Kidney epithelial cell (primary cell): ENCODE results near the gene TBC1D10A. TPM values are rescaled to one million over a fixed set of nuclear protein-coding genes. Genes with fewer than 3 reads are reported as not detected.

Source experiments
- DNase-seq: peaks from one replicate; pipeline ENCODE4 v3.0.0-alpha.2; 2010; ENCODE audit warnings: low read depth
- H3K27me3 ChIP-seq: 2 replicates; pipeline ENCODE4 v1.6.0; 2011; ENCODE audit warnings: low read length; ENCODE audit not compliant: control insufficient read depth, insufficient read depth
- H3K36me3 ChIP-seq: 2 replicates; pipeline ENCODE4 v1.5.1; 2011; ENCODE audit warnings: low read length; ENCODE audit not compliant: control insufficient read depth, insufficient read depth
- H3K4me3 ChIP-seq: 2 replicates; pipeline ENCODE4 v1.5.1; 2011; ENCODE audit warnings: low read depth, mild to moderate bottlenecking, control low read depth, low read length
- CTCF ChIP-seq: IDR thresholded peaks from 2 replicates; pipeline ENCODE4 v1.5.1; 2011; ENCODE audit warnings: mild to moderate bottlenecking, moderate library complexity, low read length, control low read depth, inconsistent platforms; ENCODE audit not compliant: insufficient read depth, poor library complexity, severe bottlenecking
- total RNA-seq: library from RNA; depleted of rRNA; stranded (reverse); fragments of >200 nt; gene quantifications from 2 replicates; pipeline ENCODE4 v1.2.3, GENCODE V29; 2015

Gene TBC1D10A
- total RNA-seq, 1 donor from 2014 or later, result 23.9 TPM

GRCh38 chr22:30273711-30274436, 52.9 kb downstream of the TBC1D10A start:
- no peaks in the 10 kb centered on the region for H3K27me3 ChIP-seq
- no peak overlapping the region for H3K4me3 ChIP-seq
- no peaks in the 10 kb centered on the region for H3K36me3 ChIP-seq
- no peak for TF ChIP-seq CTCF
- no peak for DNase-seq

GRCh38 chr22:30272781-30273601, 53.8 kb downstream of the TBC1D10A start:
- Histone ChIP-seq H3K36me3 (no peaks in the 10 kb centered on the region), H3K27me3 (no peaks in the 10 kb centered on the region), H3K4me3 (no peak overlapping the region)
- no peak for TF ChIP-seq CTCF
- no peak for DNase-seq

- H3K36me3 ChIP-seq, result no peaks in the 10 kb centered on the region
- no peak for DNase-seq
- no peaks in the 10 kb centered on the region for H3K27me3 ChIP-seq
- H3K4me3 ChIP-seq, result no peak overlapping the region
- TF ChIP-seq CTCF, result no peak
Measured at GRCh38 chr22:30270832-30271231, 55.9 kb downstream of the TBC1D10A start.

GRCh38 chr22:30268331-30268730, 58.4 kb downstream of the TBC1D10A start:
- DNase-seq, result no peak
- TF ChIP-seq CTCF, result no peak
- Histone ChIP-seq H3K36me3 (no peaks in the 10 kb centered on the region), H3K27me3 (no peaks in the 10 kb centered on the region), H3K4me3 (no peak overlapping the region)

GRCh38 chr22:30267382-30268302, 59.1 kb downstream of the TBC1D10A start:
- no peak overlapping the region for H3K4me3 ChIP-seq
- no peak for TF ChIP-seq CTCF
- H3K36me3 ChIP-seq, result no peaks in the 10 kb centered on the region
- H3K27me3 ChIP-seq, result no peaks in the 10 kb centered on the region
- DNase-seq, result no peak
